ENCODE results near the gene IARS1. TPM values are rescaled to one million over a fixed set of nuclear protein-coding genes. Genes with fewer than 3 reads are reported as not detected.

Gene IARS1
- total RNA-seq, 1 donor from 2014 or later: 76.1 TPM

DNA sequence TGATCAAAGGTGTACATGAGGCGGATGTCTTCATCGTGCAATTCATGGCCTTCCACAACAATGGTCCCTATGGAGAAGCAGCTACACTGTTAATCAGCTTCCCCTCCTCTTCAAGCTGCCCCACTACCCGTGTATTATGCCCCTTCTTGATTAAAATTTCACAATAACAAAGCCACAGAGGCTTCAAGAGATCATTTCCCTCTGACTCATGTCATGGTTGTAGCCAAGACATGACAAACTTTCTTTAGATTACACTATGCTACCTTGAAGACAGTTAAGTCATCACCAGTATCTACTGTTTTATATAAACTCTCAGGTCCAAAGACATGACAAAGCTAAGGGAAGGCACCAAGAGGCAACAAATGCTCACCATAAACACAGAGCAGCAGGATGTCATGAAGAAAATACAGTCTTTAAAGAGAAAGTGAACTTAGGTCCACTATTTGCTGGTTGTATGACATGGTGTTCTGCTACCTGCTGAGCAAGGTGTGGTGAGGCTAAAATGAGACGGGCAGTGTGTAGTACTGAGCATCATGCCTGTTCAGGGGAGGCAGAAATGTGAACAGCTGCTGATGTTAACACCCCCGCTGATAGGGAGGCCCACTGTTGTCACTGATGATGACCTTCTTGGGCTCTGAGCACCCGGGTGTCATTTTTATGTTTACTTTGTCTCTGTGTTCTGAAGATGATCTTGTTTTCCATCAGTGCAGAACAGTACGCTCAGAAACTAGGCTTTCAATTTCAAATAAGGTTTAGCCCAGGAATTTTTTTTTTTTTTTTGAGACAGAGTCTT is 48.3 kb downstream of the IARS1 start:
- no peak for DNase-seq (ENCODE audit: low spot score)
- no peak overlapping the region for H3K27ac Mint-ChIP-seq (ENCODE audit: unreplicated experiment)
- H3K27me3 Mint-ChIP-seq (ENCODE audit: unreplicated experiment): no peaks in the 10 kb centered on the region
- no peaks in the 10 kb centered on the region for H3K9me3 Mint-ChIP-seq (ENCODE audit: unreplicated experiment)
- no peak for TF ChIP-seq CTCF (IDR thresholded peaks at IDR 0.05; ENCODE audit: unreplicated experiment)
- peaks cover 60% of the 10 kb centered on the region for H3K36me3 Mint-ChIP-seq (ENCODE audit: low read depth, unreplicated experiment)
- no peak overlapping the region for H3K4me3 Mint-ChIP-seq (ENCODE audit: unreplicated experiment)
- H3K4me1 Mint-ChIP-seq (ENCODE audit: unreplicated experiment): no peaks in the 10 kb centered on the region

Small RNAs within 50 kb of the gene (microRNA-seq; reads per million reads assigned to microRNA genes)
- gene MIR3651 (ENCODE audit: unreplicated experiment): 4.1 reads per million, percentile 45 among the genes with 10 or more reads in this experiment

Other genes with a start within 250 kb of the IARS1 start
- 69.2 TPM for gene SPTLC1, start 178.3 kb downstream of the IARS1 start, total RNA-seq (ENCODE audit: unreplicated experiment)
- 28.2 TPM for gene NOL8, start 31.7 kb upstream of the IARS1 start, total RNA-seq (ENCODE audit: unreplicated experiment)
- gene CENPP, start 32.3 kb upstream of the IARS1 start, total RNA-seq (ENCODE audit: unreplicated experiment): 4.5 TPM
- not detected for gene OGN, start 110.9 kb upstream of the IARS1 start, total RNA-seq (ENCODE audit: unreplicated experiment)
- not detected for gene OMD, start 130.8 kb upstream of the IARS1 start, total RNA-seq (ENCODE audit: unreplicated experiment)
- not detected for gene ASPN, start 188.8 kb upstream of the IARS1 start, total RNA-seq (ENCODE audit: unreplicated experiment)
- not detected for gene ECM2, start 242.3 kb upstream of the IARS1 start, total RNA-seq (ENCODE audit: unreplicated experiment)